Central memory CD4-positive, alpha-beta T cell (primary cell): ENCODE data around the gene NME3.

Source experiments
- DNase-seq: peaks from one replicate; pipeline ENCODE4 v3.0.0; 2022

NME3 gene

GRCh38 chr16:1779741-1780676, 8.7 kb upstream of the NME3 start:
- DNase-seq = no peak

GRCh38 chr16:1779234-1779701, 7.9 kb upstream of the NME3 start:
- DNase-seq = no peak

GRCh38 chr16:1778200-1779179, 7.1 kb upstream of the NME3 start:
- DNase-seq = no peak

GRCh38 chr16:1777375-1778199, 6.2 kb upstream of the NME3 start:
- no peak for DNase-seq

- no peak for DNase-seq
Measured at GRCh38 chr16:1776991-1777374, 5.6 kb upstream of the NME3 start.

GRCh38 chr16:1776672-1776955, 5.3 kb upstream of the NME3 start:
- no peak for DNase-seq

- no peak for DNase-seq
Measured at GRCh38 chr16:1775846-1776671, 4.7 kb upstream of the NME3 start.

GRCh38 chr16:1775006-1775845, 3.9 kb upstream of the NME3 start:
- DNase-seq = no peak

GRCh38 chr16:1774448-1774780, 3.1 kb upstream of the NME3 start:
- DNase-seq = no peak

- DNase-seq = no peak
Measured at GRCh38 chr16:1773703-1774447, 2.5 kb upstream of the NME3 start.

- DNase-seq = peak; percentile 69
Measured at GRCh38 chr16:1772908-1773702, 1.8 kb upstream of the NME3 start, which contains the start of gene MRPS34. TSS of gene MRPS34 (minus strand) at chr16:1773134. CDS start at chr16:1773119, 15 bp downstream.

GRCh38 chr16:1772362-1772907, 1.1 kb upstream of the NME3 start, which contains the start of gene EME2:
TSS of gene EME2 (plus strand) at chr16:1772810. CDS start at chr16:1773228, 418 bp downstream.
- DNase-seq = peak; percentile 41

GRCh38 chr16:1771864-1772361, 570 bp upstream of the NME3 start:
- DNase-seq = no peak

- peak; percentile 40 for DNase-seq
Measured at GRCh38 chr16:1770328-1771187, 785 bp downstream of the NME3 start.

- DNase-seq = no peak
Measured at GRCh38 chr16:1769402-1770300, 1.7 kb downstream of the NME3 start.

GRCh38 chr16:1768767-1769401, 2.5 kb downstream of the NME3 start:
- no peak for DNase-seq
